Calu3 (cell line): ENCODE results near the gene ZNF804B. TPM values are rescaled to one million over a fixed set of nuclear protein-coding genes. Genes with fewer than 3 reads are reported as not detected.
"Not testable (repeated sequence)": the region's sequence is repeated elsewhere in the genome, so short reads cannot be mapped to it uniquely, and the experiment has no call there.

Source experiments
- BruUV-seq: library from RNA; stranded (reverse); fragments of 400-500 nt; replicated peaks from 2 replicates; lab custom pipeline; 2021; lab: Mats Ljungman, UMichigan
- CTCF ChIA-PET: fragments of 300-600 bp; sonication (Branson Sonifier 250); formaldehyde crosslinking; loops from one replicate; lab custom pipeline; 2022; ENCODE audit warnings: antibody characterized with exemption; lab: Charles Lee
- DNase-seq: peaks from one replicate; pipeline ENCODE4 v3.0.0; 2022
- H3K27ac Mint-ChIP-seq: one replicate; pipeline ENCODE4 v1.8.0; 2022; ENCODE audit warnings: mixed read lengths; ENCODE audit not compliant: unreplicated experiment
- H3K27me3 Mint-ChIP-seq: one replicate; pipeline ENCODE4 v1.8.0; 2022; ENCODE audit warnings: mixed read lengths; ENCODE audit not compliant: unreplicated experiment
- H3K36me3 Mint-ChIP-seq: one replicate; pipeline ENCODE4 v1.8.0; 2022; ENCODE audit warnings: mild to moderate bottlenecking, moderate library complexity, mixed read lengths; ENCODE audit not compliant: insufficient read depth, unreplicated experiment
- H3K4me1 Mint-ChIP-seq: one replicate; pipeline ENCODE4 v1.8.0; 2022; ENCODE audit warnings: mild to moderate bottlenecking, low read depth, mixed read lengths; ENCODE audit not compliant: unreplicated experiment
- H3K4me3 Mint-ChIP-seq: one replicate; pipeline ENCODE4 v1.8.0; 2022; ENCODE audit warnings: mild to moderate bottlenecking, low read depth, moderate library complexity, mixed read lengths; ENCODE audit not compliant: unreplicated experiment
- H3K9me3 Mint-ChIP-seq: one replicate; pipeline ENCODE4 v1.8.0; 2022; ENCODE audit warnings: low read depth, mixed read lengths; ENCODE audit not compliant: unreplicated experiment
- CTCF ChIP-seq: fragments of 200-600 bp; IDR thresholded peaks from one replicate; pipeline ENCODE4 v1.8.0; 2022; ENCODE audit warnings: antibody characterized with exemption; ENCODE audit not compliant: unreplicated experiment
- intact Hi-C: fragments of 100-400 bp; cut with micrococcal nuclease; formaldehyde crosslinking; loops from one replicate; pipeline ENCODE4 v1.10.0; 2022; ENCODE audit not compliant: unreplicated experiment
- total RNA-seq: library from RNA; stranded (reverse); gene quantifications from 2 replicates; pipeline ENCODE4 v1.2.3, GENCODE V29; 2022

The ZNF804B gene
- total RNA-seq, 1 experiment from 2014 or later: not detected

- CTCF ChIA-PET: no interaction called here
- Mint-ChIP-seq H3K27ac (no peak overlapping the region), H3K27me3 (no peaks in the 10 kb centered on the region), H3K36me3 (no peaks in the 10 kb centered on the region), H3K4me3 (no peak overlapping the region), H3K9me3 (no peaks in the 10 kb centered on the region), H3K4me1 (no peaks in the 10 kb centered on the region)
- no peak for DNase-seq
- intact Hi-C loops: no loop called here
- TF ChIP-seq CTCF: no peak
- no TSS peak for BruUV-seq
Measured at GRCh38 chr7:89182116-89182515, 422.6 kb downstream of the ZNF804B start.

- H3K27me3 Mint-ChIP-seq: no peaks in the 10 kb centered on the region
- BruUV-seq: no TSS peak
- TF ChIP-seq CTCF: no peak
- no peak overlapping the region for H3K4me3 Mint-ChIP-seq
- no peaks in the 10 kb centered on the region for H3K4me1 Mint-ChIP-seq
- DNase-seq: no peak
- CTCF ChIA-PET: no interaction called here
- no peaks in the 10 kb centered on the region for H3K9me3 Mint-ChIP-seq
- intact Hi-C loops: no loop called here
- no peak overlapping the region for H3K27ac Mint-ChIP-seq
- H3K36me3 Mint-ChIP-seq: no peaks in the 10 kb centered on the region
Measured at GRCh38 chr7:89183712-89184111, 424.2 kb downstream of the ZNF804B start.

- Mint-ChIP-seq H3K27me3 (no peaks in the 10 kb centered on the region), H3K27ac (no peak overlapping the region), H3K9me3 (peaks cover 2% of the 10 kb centered on the region), H3K4me3 (no peak overlapping the region), H3K36me3 (no peaks in the 10 kb centered on the region), H3K4me1 (no peaks in the 10 kb centered on the region)
- no peak for DNase-seq
- BruUV-seq: no TSS peak
- no peak for TF ChIP-seq CTCF
- intact Hi-C loops: no loop called here
- CTCF ChIA-PET: no interaction called here
Measured at GRCh38 chr7:89200758-89201157, 441.3 kb downstream of the ZNF804B start.

- CTCF ChIA-PET: no interaction called here
- intact Hi-C loops: no loop called here
- Mint-ChIP-seq H3K4me1 (no peaks in the 10 kb centered on the region), H3K27me3 (no peaks in the 10 kb centered on the region), H3K27ac (no peak overlapping the region), H3K36me3 (no peaks in the 10 kb centered on the region), H3K9me3 (no peaks in the 10 kb centered on the region), H3K4me3 (no peak overlapping the region)
- no TSS peak for BruUV-seq
- TF ChIP-seq CTCF: no peak
- DNase-seq: no peak
Measured at GRCh38 chr7:89223900-89224395, 464.4 kb downstream of the ZNF804B start.

- DNase-seq, H3K27ac Mint-ChIP-seq, H3K27me3 Mint-ChIP-seq, BruUV-seq, H3K36me3 Mint-ChIP-seq, H3K4me1 Mint-ChIP-seq, CTCF ChIA-PET, H3K9me3 Mint-ChIP-seq, H3K4me3 Mint-ChIP-seq, intact Hi-C loops: not testable (repeated sequence)
Measured at GRCh38 chr7:89228688-89229171, 469.2 kb downstream of the ZNF804B start.
